HL-60 (cell line): ENCODE measurements around the gene PTPRD.

Source experiments
- DNase-seq, 2 experiments: peaks; one replicate each; pipeline ENCODE4 v3.0.0-alpha.2; 2010 to 2020; ENCODE audit warnings: low read depth in 1 of 2, low spot score in 1 of 2
- H3K27ac ChIP-seq: fragments of 250-450 bp; sonication (Bioruptor Pico); replicated peaks from 2 replicates; pipeline ENCODE4 v1.5.1; 2020; ENCODE audit warnings: mild to moderate bottlenecking, moderate library complexity
- H3K27me3 ChIP-seq: fragments of 250-450 bp; sonication (Bioruptor Pico); 2 replicates; pipeline ENCODE4 v1.5.1; 2021; ENCODE audit warnings: mild to moderate bottlenecking, moderate library complexity; ENCODE audit not compliant: insufficient read depth, poor library complexity, severe bottlenecking
- H3K4me3 ChIP-seq: replicated peaks from 2 replicates; pipeline ENCODE4 v1.5.1; 2011; ENCODE audit warnings: mild to moderate bottlenecking, control low read depth, low read length; ENCODE audit not compliant: insufficient read depth
- CTCF ChIP-seq: IDR thresholded peaks from one replicate; pipeline ENCODE4 v1.5.1; 2011; ENCODE audit warnings: low read length, control low read depth, inconsistent platforms; ENCODE audit not compliant: insufficient read depth
- GABPA ChIP-seq: IDR thresholded peaks from 2 replicates; pipeline ENCODE4 v1.6.1; 2012; ENCODE audit warnings: low read depth
- POLR2AphosphoS5 ChIP-seq: IDR thresholded peaks from 2 replicates; pipeline ENCODE4 v1.6.1; 2012; ENCODE audit warnings: low read depth
- REST ChIP-seq: IDR thresholded peaks from 2 replicates; pipeline ENCODE4 v1.6.1; 2012; ENCODE audit warnings: low read depth; ENCODE audit not compliant: insufficient replicate concordance
- SPI1 ChIP-seq: IDR thresholded peaks from 2 replicates; pipeline ENCODE4 v1.6.1; 2012; ENCODE audit warnings: low read depth, mild to moderate bottlenecking, borderline replicate concordance

The PTPRD gene

GRCh38 chr9:10062629-10063395 is 550.0 kb downstream of the PTPRD start:
- TF ChIP-seq CTCF (no peak), GABPA (no peak), REST (no peak), SPI1 (no peak), POLR2AphosphoS5 (no peak)
- no peak overlapping the region for H3K27ac ChIP-seq
- no peak overlapping the region for H3K4me3 ChIP-seq
- no peak for DNase-seq
- no peaks in the 10 kb centered on the region for H3K27me3 ChIP-seq

- no peaks in the 10 kb centered on the region for H3K27me3 ChIP-seq
- no peak overlapping the region for H3K27ac ChIP-seq
- H3K4me3 ChIP-seq, result no peak overlapping the region
- TF ChIP-seq GABPA (no peak), POLR2AphosphoS5 (no peak), SPI1 (no peak), CTCF (no peak), REST (no peak)
- DNase-seq, result no peak
Measured at GRCh38 chr9:10059044-10059443, 553.8 kb downstream of the PTPRD start.

GRCh38 chr9:10055886-10056395 is 556.9 kb downstream of the PTPRD start:
- no peak for DNase-seq
- Histone ChIP-seq H3K27me3 (no peaks in the 10 kb centered on the region), H3K27ac (no peak overlapping the region), H3K4me3 (no peak overlapping the region)
- no peak for TF ChIP-seq SPI1
- TF ChIP-seq REST, result no peak
